Stimulated activated CD4-positive, alpha-beta T cell treated with anti-CD3 and anti-CD28 coated beads, Interleukin-2, amount 100 ng/mL, for 4 hours (primary cell): Measurements from ENCODE around the gene TOLLIP.
A peak's percentile ranks its signal among the peaks of the same experiment; 100 is the strongest.
"Not testable (repeated sequence)": the region's sequence is repeated elsewhere in the genome, so short reads cannot be mapped to it uniquely, and the experiment has no call there.

ENCODE experiments used
- DNase-seq: peaks from one replicate; pipeline ENCODE4 v3.0.0-alpha.2; 2020; ENCODE audit warnings: low read depth

Gene TOLLIP

DNA sequence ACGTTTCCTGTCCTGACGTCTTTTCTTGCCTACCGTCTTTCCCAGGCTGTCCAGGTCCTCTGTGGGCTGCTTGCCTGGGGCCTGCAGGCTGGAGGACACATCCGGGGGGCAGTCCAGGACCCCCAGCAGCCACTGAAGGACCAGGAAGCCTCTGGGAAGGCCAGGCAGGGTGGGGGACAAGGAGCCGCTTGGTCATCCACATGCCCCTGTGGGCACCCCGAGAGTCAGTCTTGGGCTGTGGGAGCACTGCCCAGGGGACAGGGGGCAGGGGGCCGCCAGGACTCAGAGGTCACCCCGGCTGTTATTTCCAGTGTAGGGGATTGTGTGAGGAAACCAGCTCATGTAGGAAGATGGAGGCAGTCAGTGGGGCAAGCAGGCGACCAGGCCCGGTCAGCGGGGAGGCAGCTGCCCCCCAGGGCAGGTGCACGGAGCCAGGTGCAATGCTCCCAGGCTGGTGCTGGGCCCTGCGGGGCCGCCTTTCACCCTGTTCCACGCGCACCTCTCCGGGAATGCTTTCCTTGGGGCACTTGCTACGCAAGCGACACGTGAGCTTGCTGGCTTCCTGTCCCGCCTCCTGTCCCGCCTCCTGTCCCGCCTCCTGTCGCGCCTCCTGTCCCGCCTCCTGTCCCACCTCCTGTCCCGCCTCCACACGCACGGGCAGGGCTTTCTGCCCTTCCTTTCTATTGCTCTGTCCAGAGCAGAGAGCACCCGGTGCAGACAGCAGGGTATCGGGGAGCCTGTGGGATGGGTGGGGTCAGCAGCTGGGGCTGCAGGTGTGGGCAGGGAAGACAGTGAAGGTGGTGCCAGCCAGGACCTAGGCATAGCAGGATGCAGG is 47.0 kb downstream of the TOLLIP start:
- DNase-seq: peak; percentile 83

DNA sequence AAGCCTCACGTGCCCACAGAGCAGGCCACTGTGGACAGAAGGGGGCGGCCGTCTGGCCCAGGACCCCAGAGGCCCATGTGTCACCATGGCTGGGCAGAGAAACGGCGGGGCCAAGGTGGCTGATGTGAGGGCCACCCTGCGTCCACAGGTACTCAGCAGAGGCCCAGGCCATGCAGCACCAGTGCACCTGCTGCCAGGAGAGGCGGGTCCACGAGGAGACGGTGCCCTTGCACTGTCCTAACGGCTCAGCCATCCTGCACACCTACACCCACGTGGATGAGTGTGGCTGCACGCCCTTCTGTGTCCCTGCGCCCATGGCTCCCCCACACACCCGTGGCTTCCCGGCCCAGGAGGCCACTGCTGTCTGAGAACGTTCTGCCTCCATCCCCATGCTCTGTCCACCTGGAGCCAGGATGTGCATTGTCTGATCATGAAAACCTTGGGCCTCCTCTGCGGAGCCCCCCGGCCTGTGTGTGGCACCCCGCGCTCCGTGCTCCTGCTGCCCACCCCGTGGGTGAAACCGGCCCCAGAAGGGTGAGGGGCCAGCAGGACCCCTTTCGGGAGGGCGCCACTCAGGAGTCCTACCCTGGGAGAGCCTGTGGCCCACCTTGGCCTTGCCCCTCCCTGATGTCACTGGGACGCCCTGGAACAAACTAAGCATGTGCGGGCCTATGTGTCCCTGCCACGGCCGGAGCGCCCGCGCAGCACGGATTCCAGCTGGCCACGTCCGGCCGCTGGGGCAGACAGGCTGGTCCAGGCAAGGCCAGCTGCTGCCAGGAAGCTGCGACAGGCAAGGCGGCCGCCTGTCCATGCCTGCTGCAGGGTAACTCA is 48.0 kb downstream of the TOLLIP start:
- no peak for DNase-seq

DNA sequence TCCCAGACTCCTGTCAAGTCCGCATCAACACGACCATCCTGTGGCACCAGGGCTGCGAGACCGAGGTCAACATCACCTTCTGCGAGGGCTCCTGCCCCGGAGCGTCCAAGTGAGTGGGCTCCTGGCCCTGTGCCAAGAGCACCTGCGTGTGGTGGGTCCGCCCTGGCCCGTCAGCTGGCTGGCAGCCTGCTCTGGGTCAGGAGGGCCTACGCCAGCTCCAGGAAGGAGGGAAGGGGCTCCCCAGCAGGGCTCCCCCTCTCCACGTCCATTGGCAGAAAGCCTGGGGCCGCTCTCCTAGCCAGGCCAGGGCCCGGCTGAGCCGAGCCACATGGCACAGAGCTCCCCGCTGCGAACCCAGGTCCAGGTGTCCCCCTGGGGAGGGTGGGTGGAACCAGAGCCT is 48.8 kb downstream of the TOLLIP start:
- no peak for DNase-seq

DNA sequence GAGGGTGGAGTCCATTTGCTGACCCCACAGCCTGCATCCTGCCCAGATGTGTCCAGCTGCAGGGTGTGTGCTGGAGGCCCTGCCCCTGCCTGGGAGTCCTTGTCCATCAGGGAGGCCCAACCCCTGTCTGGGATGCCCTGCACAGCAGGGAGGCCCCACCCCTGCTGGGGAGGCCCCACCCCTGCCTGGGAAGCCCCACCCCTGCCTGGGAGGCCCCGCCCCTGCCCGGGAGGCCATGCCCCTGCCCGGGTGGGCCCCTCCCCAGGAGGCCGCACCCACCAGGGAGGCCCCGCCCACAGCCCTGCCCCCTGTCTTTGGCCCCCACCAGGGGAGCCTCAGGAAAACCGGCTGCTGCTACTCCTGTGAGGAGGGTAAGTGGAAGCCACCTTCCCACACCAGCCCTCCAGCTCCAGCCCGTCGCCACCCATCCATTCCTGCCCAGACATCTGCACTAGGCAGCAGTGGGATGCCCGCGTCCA is 49.4 kb downstream of the TOLLIP start:
- DNase-seq: no peak

DNA sequence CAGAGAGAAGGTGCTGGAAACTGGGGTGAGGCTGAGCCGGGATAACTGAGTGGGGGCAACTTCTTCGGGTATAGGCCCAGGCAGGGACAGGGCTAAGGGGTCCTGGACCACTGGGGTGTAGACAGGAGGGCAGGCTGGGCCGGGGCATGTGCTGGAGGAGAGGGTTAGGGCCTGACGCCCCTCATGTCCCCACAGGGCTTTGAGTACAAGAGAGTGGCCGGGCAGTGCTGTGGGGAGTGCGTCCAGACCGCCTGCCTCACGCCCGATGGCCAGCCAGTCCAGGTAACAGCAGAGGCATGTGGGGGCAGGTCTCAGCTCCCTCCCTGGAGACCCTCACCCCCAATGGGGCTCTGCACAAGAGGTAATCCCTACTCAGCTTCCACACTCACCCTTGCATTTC is 49.9 kb downstream of the TOLLIP start:
- no peak for DNase-seq

DNA sequence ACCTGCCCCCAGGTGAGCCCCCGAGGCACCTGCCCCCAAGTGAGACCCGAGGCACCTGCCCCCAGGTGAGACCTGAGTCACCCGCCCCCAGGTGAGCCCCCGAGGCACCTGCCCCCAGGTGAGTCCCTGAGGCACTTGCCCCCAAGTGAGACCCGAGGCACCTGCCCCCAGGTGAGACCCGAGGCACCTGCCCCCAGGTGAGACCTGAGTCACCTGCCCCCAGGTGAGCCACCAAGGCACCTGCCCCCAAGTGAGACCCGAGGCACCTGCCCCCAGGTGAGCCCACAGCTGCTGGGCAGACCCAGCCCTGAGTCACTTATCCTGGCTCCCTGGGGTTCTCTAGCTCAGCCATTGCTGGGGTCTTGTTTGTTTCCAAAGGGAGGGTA is 50.4 kb downstream of the TOLLIP start:
- no peak for DNase-seq

DNA sequence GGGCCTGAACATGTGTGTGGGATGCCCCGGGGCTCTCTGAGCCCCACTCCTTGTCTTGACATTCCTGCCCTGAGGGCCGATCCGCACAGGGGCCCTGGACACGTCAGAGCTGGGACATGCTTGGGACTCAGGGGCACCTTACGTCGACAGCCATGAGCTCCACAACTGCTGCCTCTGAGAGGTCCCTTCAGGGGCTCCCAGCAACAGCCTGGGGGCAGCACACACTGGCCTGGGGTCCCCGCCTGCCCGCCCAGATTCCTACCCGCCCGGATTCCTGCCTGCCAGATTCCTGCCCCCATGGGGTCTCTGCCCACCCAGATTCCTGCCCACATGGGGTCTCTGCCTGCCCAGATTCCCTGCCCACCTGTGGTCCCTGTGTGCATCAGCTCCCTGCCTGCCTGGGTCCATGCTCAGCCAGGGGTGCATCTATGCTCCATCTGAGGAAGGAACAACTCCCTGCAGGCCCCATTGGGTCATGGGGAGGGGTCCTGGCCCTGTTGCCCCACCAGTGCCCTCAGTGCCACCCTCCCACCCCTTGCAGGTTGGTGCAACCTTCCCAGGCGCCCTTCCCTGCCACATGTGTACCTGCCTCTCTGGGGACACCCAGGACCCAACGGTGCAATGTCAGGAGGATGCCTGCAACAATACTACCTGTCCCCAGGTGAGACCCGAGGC is 50.9 kb downstream of the TOLLIP start:
- no peak for DNase-seq

DNA sequence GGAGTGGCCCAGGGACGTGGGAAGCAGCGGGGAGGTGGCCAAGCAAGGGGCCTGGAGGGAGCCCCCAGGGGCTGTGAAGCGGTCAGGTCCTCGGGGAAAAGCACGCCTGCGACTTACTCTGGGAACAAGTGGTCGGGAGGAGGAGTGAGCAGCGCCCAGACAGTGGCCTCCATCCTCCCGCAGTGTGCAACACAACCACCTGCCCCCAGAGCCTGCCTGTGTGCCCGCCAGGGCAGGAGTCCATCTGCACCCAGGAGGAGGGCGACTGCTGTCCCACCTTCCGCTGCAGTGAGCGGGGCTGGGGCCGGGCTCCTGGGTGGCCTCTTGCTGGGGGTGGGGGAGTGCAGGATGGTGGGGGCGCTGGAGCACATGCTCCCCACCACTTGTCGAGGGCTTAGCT is 51.5 kb downstream of the TOLLIP start:
- no peak for DNase-seq

DNA sequence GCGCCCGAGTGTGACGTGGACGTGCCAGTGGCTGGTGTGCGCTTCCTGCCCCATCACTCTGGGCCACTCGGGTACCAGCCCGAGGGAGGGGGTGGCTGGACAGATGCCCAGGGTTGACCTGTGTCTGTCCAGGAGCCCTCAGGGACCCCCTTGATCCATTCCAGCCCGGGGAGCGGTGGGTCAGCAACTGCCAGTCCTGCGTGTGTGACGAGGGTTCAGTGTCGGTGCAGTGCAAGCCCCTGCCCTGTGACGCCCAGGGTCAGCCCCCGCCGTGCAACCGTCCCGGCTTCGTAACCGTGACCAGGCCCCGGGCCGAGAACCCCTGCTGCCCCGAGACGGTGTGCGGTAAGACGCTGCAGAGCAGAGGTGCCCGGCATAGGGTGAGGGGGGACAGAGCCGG is 52.1 kb downstream of the TOLLIP start:
- DNase-seq: no peak

DNA sequence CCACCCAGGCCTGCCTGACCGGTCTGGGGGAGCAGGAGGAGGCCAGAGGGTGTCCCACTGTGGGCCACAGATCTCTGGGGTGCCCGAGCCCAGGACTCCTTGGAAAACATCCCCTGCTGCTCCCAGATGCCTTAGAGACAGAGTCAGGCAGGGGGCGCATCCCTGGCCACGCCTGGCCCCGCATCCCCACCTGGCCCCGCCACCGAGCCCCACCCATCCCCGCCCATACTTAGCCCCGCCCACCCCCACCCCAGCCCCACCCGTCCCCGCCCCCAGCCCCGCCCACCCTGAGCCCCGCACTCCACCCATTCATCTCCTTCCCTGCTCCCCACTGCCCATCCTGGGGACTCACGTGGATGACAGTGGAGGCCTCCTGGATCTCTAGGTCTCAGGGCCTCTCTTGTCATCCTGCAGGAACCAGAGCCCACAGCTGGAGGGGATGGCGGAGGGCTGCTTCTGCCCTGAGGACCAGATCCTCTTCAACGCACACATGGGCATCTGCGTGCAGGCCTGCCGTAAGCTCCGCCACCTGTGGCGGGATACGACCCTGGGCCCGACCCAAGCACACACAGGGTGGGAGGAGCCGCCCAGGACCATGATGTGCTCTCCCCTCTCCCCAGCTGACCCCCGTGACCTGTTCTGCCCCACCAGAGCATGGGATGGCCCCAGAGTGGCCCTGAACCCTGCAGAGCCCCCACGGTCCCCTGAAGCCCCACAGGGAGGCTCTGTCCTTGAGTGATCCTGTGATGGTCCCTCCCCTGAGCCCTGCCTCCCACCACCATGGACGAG is 53.0 kb downstream of the TOLLIP start:
- no peak for DNase-seq

DNA sequence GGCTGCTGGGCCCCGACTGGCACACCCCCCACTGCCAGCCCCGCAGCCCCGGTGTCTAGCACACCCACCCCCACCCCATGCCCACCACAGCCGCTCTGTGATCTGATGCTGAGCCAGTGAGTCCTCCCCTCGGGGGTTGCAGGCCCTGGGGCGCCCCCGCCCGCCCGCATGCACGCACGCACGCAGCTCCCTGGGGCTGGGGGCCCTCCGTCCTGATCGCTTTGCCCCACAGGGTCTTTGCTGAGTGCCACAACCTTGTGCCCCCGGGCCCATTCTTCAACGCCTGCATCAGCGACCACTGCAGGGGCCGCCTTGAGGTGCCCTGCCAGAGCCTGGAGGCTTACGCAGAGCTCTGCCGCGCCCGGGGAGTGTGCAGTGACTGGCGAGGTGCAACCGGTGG is 54.3 kb downstream of the TOLLIP start:
- no peak for DNase-seq

DNA sequence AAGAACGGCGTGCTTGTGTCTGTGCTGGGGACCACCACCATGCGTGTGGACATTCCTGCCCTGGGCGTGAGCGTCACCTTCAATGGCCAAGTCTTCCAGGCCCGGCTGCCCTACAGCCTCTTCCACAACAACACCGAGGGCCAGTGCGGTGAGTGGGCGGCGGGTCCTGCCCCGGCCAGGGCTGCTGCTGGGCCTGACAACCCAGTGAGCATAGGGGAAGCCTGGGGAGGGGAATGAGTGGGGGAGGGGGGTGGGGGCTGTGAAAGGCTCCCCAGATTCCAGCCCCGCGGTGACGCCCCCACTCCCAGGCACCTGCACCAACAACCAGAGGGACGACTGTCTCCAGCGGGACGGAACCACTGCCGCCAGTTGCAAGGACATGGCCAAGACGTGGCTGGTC is 54.7 kb downstream of the TOLLIP start:
- no peak for DNase-seq

DNA sequence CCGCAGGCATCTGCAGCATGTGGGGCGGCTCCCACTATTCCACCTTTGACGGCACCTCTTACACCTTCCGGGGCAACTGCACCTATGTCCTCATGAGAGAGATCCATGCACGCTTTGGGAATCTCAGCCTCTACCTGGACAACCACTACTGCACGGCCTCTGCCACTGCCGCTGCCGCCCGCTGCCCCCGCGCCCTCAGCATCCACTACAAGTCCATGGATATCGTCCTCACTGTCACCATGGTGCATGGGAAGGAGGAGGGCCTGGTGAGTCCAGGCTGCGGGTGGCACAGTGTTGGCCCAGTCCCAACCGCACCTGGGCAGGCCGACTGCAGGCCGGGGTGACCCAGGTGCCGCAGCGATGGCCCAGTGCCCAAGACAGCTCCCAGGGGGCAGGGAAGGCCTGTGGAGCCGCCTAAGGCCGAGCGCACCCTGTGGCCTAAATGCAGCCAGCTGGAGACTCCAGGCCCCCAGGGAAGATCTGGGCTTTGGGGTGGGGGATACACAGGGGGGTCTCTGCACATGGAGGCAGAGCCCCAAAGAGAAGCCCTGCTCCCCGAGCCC is 55.3 kb downstream of the TOLLIP start:
- no peak for DNase-seq

DNA sequence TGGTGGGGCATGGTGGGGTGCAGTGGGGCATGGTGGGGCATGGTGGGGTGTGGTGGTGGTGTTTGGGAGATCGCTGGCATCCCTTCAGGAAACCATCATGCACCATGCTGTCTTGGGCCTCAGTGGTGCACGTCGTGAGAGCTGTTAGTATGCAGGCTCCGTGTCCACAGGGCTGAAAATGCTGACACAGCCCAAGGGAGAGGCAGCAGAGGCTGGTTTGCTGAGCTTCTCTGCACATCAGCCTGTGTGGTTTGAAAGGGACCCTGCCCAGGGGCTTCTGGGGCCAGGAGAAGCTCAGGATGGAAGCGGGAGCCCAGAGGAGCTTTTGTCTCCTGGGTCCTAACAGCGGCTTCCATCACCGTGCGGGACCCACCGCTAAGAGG is 56.3 kb downstream of the TOLLIP start:
- DNase-seq: no peak

DNA sequence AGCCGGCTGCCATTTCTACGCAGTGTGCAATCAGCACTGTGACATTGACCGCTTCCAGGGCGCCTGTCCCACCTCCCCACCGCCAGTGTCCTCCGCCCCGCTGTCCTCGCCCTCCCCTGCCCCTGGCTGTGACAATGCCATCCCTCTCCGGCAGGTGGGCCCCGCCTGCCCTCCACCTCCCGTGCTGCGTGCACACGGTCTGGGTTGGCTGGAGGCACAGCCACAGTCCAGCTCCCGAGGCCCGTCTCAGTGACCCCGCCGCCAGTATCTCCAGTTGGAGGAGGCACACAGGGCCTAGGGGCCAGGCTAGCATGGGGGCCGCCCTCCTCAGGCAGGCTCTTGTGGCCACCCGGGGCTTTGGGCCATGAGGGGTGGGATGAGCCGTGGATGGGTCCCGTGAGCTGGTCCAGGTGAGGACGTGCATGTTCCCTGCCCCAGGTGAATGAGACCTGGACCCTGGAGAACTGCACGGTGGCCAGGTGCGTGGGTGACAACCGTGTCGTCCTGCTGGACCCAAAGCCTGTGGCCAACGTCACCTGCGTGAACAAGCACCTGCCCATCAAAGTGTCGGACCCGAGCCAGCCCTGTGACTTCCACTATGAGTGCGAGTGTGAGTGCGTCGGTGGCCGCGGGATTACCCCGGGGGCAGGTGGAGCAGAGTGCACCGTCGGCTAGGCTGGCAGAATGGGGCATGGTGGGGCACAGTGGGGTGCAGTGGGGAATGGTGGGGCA is 56.9 kb downstream of the TOLLIP start:
- DNase-seq: no peak

DNA sequence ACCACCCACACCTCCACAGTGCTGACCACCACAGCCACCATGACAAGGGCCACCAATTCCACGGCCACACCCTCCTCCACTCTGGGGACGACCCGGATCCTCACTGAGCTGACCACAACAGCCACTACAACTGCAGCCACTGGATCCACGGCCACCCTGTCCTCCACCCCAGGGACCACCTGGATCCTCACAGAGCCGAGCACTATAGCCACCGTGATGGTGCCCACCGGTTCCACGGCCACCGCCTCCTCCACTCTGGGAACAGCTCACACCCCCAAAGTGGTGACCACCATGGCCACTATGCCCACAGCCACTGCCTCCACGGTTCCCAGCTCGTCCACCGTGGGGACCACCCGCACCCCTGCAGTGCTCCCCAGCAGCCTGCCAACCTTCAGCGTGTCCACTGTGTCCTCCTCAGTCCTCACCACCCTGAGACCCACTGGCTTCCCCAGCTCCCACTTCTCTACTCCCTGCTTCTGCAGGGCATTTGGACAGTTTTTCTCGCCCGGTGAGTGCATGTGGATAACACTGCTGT is 58.1 kb downstream of the TOLLIP start:
- no peak for DNase-seq

DNA sequence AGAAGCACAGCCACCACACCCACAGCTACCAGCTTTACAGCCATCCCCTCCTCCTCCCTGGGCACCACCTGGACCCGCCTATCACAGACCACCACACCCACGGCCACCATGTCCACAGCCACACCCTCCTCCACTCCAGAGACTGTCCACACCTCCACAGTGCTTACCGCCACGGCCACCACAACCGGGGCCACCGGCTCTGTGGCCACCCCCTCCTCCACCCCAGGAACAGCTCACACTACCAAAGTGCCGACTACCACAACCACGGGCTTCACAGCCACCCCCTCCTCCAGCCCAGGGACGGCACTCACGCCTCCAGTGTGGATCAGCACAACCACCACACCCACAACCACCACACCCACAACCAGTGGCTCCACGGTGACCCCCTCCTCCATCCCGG is 59.0 kb downstream of the TOLLIP start:
- not testable (repeated sequence) for DNase-seq

DNA sequence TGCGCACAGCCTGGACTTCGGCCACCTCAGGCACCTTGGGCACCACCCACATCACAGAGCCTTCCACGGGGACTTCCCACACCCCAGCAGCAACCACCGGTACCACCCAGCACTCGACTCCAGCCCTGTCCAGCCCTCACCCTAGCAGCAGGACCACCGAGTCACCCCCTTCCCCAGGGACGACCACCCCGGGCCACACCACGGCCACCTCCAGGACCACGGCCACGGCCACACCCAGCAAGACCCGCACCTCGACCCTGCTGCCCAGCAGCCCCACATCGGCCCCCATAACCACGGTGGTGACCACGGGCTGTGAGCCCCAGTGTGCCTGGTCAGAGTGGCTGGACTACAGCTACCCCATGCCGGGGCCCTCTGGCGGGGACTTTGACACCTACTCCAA is 60.5 kb downstream of the TOLLIP start:
- DNase-seq: not testable (repeated sequence)

DNA sequence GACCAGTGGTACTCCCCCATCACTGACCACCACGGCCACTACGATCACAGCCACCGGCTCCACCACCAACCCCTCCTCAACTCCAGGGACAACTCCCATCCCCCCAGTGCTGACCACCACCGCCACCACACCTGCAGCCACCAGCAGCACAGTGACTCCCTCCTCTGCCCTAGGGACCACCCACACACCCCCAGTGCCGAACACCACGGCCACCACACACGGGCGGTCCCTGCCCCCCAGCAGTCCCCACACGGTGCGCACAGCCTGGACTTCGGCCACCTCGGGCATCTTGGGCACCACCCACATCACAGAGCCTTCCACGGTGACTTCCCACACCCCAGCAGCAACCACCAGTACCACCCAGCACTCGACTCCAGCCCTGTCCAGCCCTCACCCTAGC is 62.4 kb downstream of the TOLLIP start:
- not testable (repeated sequence) for DNase-seq

DNA sequence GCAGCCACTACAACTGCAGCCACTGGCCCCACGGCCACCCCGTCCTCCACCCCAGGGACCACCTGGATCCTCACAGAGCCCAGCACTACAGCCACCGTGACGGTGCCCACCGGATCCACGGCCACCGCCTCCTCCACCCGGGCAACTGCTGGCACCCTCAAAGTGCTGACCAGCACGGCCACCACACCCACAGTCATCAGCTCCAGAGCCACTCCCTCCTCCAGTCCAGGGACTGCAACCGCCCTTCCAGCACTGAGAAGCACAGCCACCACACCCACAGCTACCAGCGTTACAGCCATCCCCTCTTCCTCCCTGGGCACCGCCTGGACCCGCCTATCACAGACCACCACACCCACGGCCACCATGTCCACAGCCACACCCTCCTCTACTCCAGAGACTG is 63.1 kb downstream of the TOLLIP start:
- not testable (repeated sequence) for DNase-seq

DNA sequence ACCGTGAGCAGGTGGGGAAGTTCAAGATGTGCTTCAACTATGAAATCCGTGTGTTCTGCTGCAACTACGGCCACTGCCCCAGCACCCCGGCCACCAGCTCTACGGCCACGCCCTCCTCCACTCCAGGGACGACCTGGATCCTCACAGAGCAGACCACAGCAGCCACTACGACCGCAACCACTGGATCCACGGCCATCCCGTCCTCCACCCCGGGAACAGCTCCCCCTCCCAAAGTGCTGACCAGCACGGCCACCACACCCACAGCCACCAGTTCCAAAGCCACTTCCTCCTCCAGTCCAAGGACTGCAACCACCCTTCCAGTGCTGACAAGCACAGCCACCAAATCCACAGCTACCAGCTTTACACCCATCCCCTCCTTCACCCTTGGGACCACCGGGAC is 63.7 kb downstream of the TOLLIP start:
- not testable (repeated sequence) for DNase-seq
